Measurements from ENCODE around the gene AKAP14.
A peak's percentile ranks its signal among the peaks of the same experiment; 100 is the strongest.
"Not testable (repeated sequence)": the region's sequence is repeated elsewhere in the genome, so short reads cannot be mapped to it uniquely, and the experiment has no call there.

The AKAP14 gene

GRCh38 chrX:119935215-119935874 lies 39.7 kb downstream of the AKAP14 start:
- DNase-seq = no peak

GRCh38 chrX:119941336-119941735 lies 45.6 kb downstream of the AKAP14 start:
- DNase-seq = no peak

GRCh38 chrX:119942173-119942819 lies 46.6 kb downstream of the AKAP14 start:
- no peak for DNase-seq

GRCh38 chrX:119942831-119943184 lies 47.1 kb downstream of the AKAP14 start:
- peak; percentile 22 for DNase-seq

- peak; percentile 89 for DNase-seq
Measured at GRCh38 chrX:119943185-119943988, 47.7 kb downstream of the AKAP14 start, which contains the start of gene NKAP. TSS of gene NKAP (minus strand) at chrX:119943751. CDS start at chrX:119943605, 146 bp downstream.

DNA sequence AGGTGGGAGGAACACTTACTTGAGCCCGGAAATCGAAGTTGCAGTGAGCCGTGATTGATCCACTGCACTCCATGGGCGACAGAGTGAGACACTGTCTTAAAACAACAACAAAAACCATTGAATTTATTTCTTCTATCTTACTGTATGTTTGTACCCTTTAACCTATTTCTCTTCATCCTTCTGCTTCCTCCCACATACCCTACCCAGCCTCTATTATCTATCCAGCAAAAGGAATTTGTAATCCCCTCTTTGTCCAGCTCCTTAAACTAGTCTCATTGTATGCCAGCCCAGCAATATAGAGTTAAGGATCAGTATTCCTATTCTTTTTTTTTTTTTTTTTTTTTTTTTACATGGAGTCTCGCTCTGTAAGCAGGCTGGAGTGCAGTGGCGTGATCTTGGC lies 49.8 kb downstream of the AKAP14 start:
- DNase-seq = no peak

- DNase-seq = peak; percentile 1
Measured at GRCh38 chrX:119948381-119948780, 52.7 kb downstream of the AKAP14 start.

GRCh38 chrX:119954374-119954773 lies 58.7 kb downstream of the AKAP14 start:
- DNase-seq = no peak

DNA sequence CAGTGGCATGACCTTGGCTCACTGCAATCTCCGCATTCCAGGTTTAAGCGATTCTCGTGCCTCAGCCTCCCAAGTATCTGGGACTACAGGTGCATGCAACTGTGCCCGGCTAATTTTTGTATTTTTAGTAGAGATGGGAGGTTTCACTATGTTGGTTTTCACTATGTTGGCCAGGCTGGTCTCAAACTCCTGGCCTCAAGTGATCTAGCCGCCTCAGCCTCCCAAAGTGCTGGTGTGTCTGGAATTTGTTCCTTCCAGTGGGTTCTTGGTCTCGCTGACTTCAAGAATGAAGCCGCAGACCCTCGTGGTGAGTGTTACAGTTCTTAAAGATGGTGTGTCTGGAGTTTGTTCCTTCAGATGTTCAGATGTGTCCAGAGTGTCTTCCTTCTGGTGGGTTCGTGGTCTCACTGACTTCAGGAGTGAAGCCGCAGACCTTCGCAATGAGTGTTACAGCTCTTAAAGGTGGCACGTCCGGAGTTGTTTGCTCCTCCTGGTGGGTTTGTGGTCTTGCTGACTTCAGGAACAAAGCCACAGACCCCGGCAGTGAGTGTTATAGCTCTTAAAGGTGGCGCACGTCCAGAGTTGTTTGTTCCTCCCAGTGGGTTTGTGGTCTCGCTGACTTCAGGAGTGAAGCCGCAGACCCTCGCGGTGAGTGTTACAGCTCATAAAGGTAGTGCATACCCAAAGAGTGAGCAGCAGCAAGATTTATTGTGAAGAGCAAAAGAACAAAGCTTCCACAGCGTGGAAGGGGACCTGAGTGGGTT lies 60.3 kb downstream of the AKAP14 start:
- not testable (repeated sequence) for DNase-seq

- no peak for DNase-seq
Measured at GRCh38 chrX:119960625-119961024, 64.9 kb downstream of the AKAP14 start.

DNA sequence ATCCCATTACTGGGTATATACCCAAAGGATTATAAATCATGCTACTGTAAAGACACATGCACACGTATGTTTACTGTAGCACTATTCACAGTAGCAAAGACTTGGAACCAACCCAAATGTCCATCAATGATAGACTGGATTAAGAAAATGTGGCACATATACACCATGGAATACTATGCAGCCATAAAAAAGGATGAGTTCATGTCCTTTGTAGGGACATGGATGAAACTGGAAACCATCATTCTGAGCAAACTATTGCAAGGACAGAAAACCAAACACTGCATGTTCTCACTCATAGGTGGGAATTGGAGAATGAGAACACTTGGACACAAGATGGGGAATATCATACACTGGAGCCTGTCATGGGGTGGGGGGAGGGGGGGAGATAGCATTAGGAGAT lies 71.1 kb downstream of the AKAP14 start:
- not testable (repeated sequence) for DNase-seq

Data from NCI-H69 (cell line).